Endothelial cell of umbilical vein (primary cell): ENCODE data around the gene ITGAE. TPM values are rescaled to one million over a fixed set of nuclear protein-coding genes. Genes with fewer than 3 reads are reported as not detected.

Experiments used
- BruUV-seq: library from RNA; stranded (reverse); fragments of 400-500 nt; replicated peaks from 2 replicates; lab custom pipeline; 2021; lab: Mats Ljungman, UMichigan
- CTCF ChIA-PET: fragments of 300-600, 350-600 bp; sonication (Branson Sonifier 250); formaldehyde crosslinking; loops from one replicate; lab custom pipeline; 2021; ENCODE audit warnings: antibody characterized with exemption, inconsistent platforms; lab: Charles Lee
- POLR2A ChIA-PET: fragments of 300-600, 350-600 bp; sonication (Branson Sonifier 250); formaldehyde crosslinking; loops from one replicate; lab custom pipeline; 2021; ENCODE audit warnings: antibody characterized with exemption, inconsistent platforms; lab: Charles Lee
- DNase-seq: peaks from one replicate; pipeline ENCODE4 v3.0.0-alpha.2; 2011; ENCODE audit warnings: low read depth, low spot score
- FAIRE-seq: peaks from 2 replicates; lab custom pipeline; 2011; peaks lifted over from hg19 to GRCh38; lab: Jason Lieb, UNC
- H2AFZ ChIP-seq: 2 replicates; pipeline ENCODE4 v1.6.0; 2012; ENCODE audit warnings: low read depth, low read length, control low read depth, inconsistent platforms
- H3K27ac ChIP-seq: 2 replicates; pipeline ENCODE4 v1.5.1; 2011; ENCODE audit warnings: low read depth, mild to moderate bottlenecking, control low read depth, low read length, moderate library complexity; ENCODE audit not compliant: insufficient read depth
- H3K27me3 ChIP-seq, 2 experiments: 2 replicates each; pipeline versions ENCODE4 v1.6.0 to v1.6.1; 2011; ENCODE audit warnings: low read length in 2 of 2, mixed read lengths in 1 of 2; ENCODE audit not compliant: control insufficient read depth in 2 of 2, insufficient read depth in 2 of 2
- H3K36me3 ChIP-seq, 2 experiments: 2 replicates in 1 of 2; 3 replicates in 1 of 2; pipeline ENCODE4 v1.5.1; 2011; ENCODE audit warnings: low read length in 2 of 2, mild to moderate bottlenecking in 1 of 2, moderate library complexity in 1 of 2; ENCODE audit not compliant: control insufficient read depth in 2 of 2, insufficient read depth in 2 of 2; ENCODE audit errors: extremely low read depth in 1 of 2
- H3K4me1 ChIP-seq: 3 replicates; pipeline ENCODE4 v1.5.1; 2011; ENCODE audit warnings: mild to moderate bottlenecking, low read length; ENCODE audit not compliant: control insufficient read depth, insufficient read depth; ENCODE audit errors: extremely low read depth
- H3K4me2 ChIP-seq: 2 replicates; pipeline ENCODE4 v1.6.1; 2011; ENCODE audit warnings: low read length, control low read depth, mixed read lengths; ENCODE audit not compliant: insufficient read depth
- H3K4me3 ChIP-seq, 3 experiments: fragments of 200-600 bp in 1 of 3; sonication (generic), shearing (Covaris generic) in 1 of 3; replicated peaks in 1 of 3; 2 replicates each; pipeline ENCODE4 v1.5.1; 2011 to 2016; ENCODE audit warnings: control low read depth in 3 of 3, low read length in 3 of 3, mild to moderate bottlenecking in 2 of 3, inconsistent platforms in 1 of 3, low read depth in 1 of 3, moderate library complexity in 1 of 3; ENCODE audit not compliant: insufficient read depth in 1 of 3
- H3K79me2 ChIP-seq: 2 replicates; pipeline ENCODE4 v1.6.0; 2012; ENCODE audit warnings: low read length, inconsistent platforms; ENCODE audit not compliant: control insufficient read depth, insufficient read depth
- H3K9ac ChIP-seq: replicated peaks from 2 replicates; pipeline ENCODE3; 2011; ENCODE audit warnings: low read length, control low read depth; ENCODE audit not compliant: insufficient read depth; ENCODE audit errors: extremely low read depth
- H3K9me1 ChIP-seq: replicated peaks from 3 replicates; pipeline ENCODE4 v1.6.0; 2011; ENCODE audit warnings: mild to moderate bottlenecking, low read length; ENCODE audit not compliant: control insufficient read depth, insufficient read depth; ENCODE audit errors: extremely low read depth
- H3K9me3 ChIP-seq: replicated peaks from 2 replicates; pipeline ENCODE4 v1.5.1; 2012; ENCODE audit warnings: low read length, inconsistent platforms; ENCODE audit not compliant: control insufficient read depth, insufficient read depth
- H4K20me1 ChIP-seq: replicated peaks from 2 replicates; pipeline ENCODE3; 2011; ENCODE audit warnings: mild to moderate bottlenecking, low read length; ENCODE audit not compliant: control insufficient read depth, insufficient read depth; ENCODE audit errors: extremely low read depth
- EZH2 ChIP-seq: IDR thresholded peaks from 2 replicates; pipeline ENCODE4 v1.6.1; 2012; ENCODE audit warnings: borderline replicate concordance, low read depth, mild to moderate bottlenecking, moderate library complexity, low read length, inconsistent platforms; ENCODE audit not compliant: severe bottlenecking
- FOS ChIP-seq: IDR thresholded peaks from 2 replicates; pipeline ENCODE4 v1.6.1; 2011; ENCODE audit warnings: mild to moderate bottlenecking, low read length, moderate library complexity, borderline replicate concordance; ENCODE audit not compliant: insufficient read depth
- GATA2 ChIP-seq: IDR thresholded peaks from 2 replicates; pipeline ENCODE4 v1.7.0; 2011; ENCODE audit warnings: low read depth, mild to moderate bottlenecking, moderate library complexity, mixed read lengths, low read length; ENCODE audit not compliant: insufficient read length, insufficient read depth
- JUN ChIP-seq: IDR thresholded peaks from 2 replicates; pipeline ENCODE4 v1.6.1; 2011; ENCODE audit warnings: borderline replicate concordance, low read depth; ENCODE audit not compliant: insufficient read length, insufficient read depth
- MYC ChIP-seq: IDR thresholded peaks from one replicate; pipeline ENCODE4 v1.6.1; 2011; ENCODE audit warnings: mild to moderate bottlenecking, low read depth, low read length
- POLR2A ChIP-seq: IDR thresholded peaks from 2 replicates; pipeline ENCODE4 v1.6.1; 2012; ENCODE audit warnings: low read depth, mild to moderate bottlenecking, control low read depth, low read length
- POLR2AphosphoS5 ChIP-seq: IDR thresholded peaks from 2 replicates; pipeline ENCODE4 v1.6.1; 2012; ENCODE audit warnings: low read depth, mild to moderate bottlenecking, control low read depth, low read length, moderate library complexity; ENCODE audit not compliant: insufficient read depth
- dilution Hi-C: fragments of 300-500 bp; cut with MboI; formaldehyde crosslinking; loops from one replicate; pipeline ENCODE4 v1.15.0; 2019; ENCODE audit warnings: low sequenced_read_pairs; ENCODE audit not compliant: extremely low pct_ligation_motif_present
- intact Hi-C: fragments of 100-400 bp; cut with micrococcal nuclease; formaldehyde crosslinking; loops from one replicate; pipeline ENCODE4 v1.10.0; 2022
- polyA plus RNA-seq, 4 experiments: library from polyadenylated mRNA; depleted of rRNA in 3 of 4; stranded (reverse) in 3 of 4; unstranded in 1 of 4; fragments of >200 nt; gene quantifications; 2 replicates each; pipeline versions ENCODE4 v1.2.1 to v1.2.3, GENCODE V29; 2011 to 2012; ENCODE audit warnings: missing spikeins in 1 of 4
- total RNA-seq: library from RNA; stranded (reverse); gene quantifications from 2 replicates; pipeline ENCODE4 v1.2.3, GENCODE V29; 2021
- TF ChIP-seq, protein P1 (sequence below): IDR thresholded peaks from 2 replicates; pipeline ENCODE4 v1.6.1; 2011; ENCODE audit not compliant: insufficient read depth, insufficient read length
- TF ChIP-seq, protein P2 (sequence below), 2 donors: IDR thresholded peaks; 1 replicate in 1 of 2; 2 replicates in 1 of 2; pipeline ENCODE4 v1.5.1; 2011; ENCODE audit warnings: low read length in 2 of 2, mild to moderate bottlenecking in 2 of 2, moderate library complexity in 2 of 2, control low read depth in 1 of 2, inconsistent platforms in 1 of 2, low read depth in 1 of 2; ENCODE audit not compliant: insufficient read depth in 1 of 2; ENCODE audit errors: extremely low read depth in 1 of 2

Gene ITGAE
- total and polyA plus RNA-seq, 2 donors (not counting 3 experiments of a cell fraction or from before 2014, with no cell fraction given): 29.6 to 71.6 TPM

DNA sequence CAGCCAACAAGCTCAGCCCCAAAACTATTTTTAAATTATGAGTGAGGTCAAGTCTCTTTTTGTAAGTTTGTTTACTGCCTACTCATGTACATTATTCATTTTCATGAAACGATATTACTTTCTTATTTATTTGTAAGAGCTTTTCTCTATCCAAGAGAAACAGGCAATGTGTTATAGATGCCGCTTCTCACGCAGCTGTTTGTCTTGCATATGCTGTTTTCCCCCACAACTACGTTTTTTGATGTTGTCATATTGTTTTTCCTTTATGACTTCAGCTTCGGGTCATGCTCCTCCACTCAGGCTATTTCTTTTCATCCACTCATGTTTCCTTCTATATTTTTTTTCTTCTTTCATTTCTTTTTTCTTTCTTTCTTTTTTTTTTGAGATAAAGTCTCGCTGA, 20.0 kb downstream of the ITGAE start:
- Histone ChIP-seq H3K9me3 (no peaks in the 10 kb centered on the region), H4K20me1 (no peaks in the 10 kb centered on the region), H3K9ac (no peak overlapping the region), H3K36me3 (no peaks in the 10 kb centered on the region), H3K9me1 (no peaks in the 10 kb centered on the region), H3K27me3 (no peaks in the 10 kb centered on the region), H3K79me2 (no peaks in the 10 kb centered on the region), H3K4me1 (no peaks in the 10 kb centered on the region), H3K4me2 (no peak overlapping the region), H2AFZ (no peak overlapping the region), H3K27ac (no peak overlapping the region), H3K4me3 (no peak overlapping the region)
- no peak for DNase-seq
- intact Hi-C loops (no loop called here), dilution Hi-C loops (no loop called here)
- no peak for TF ChIP-seq EZH2
- TF ChIP-seq GATA2: no peak
- BruUV-seq: no TSS peak
- FAIRE-seq: no peak
- ChIA-PET POLR2A (no interaction called here), CTCF (interaction anchor here (1.1 to 1.8 kb wide), 4 partner anchors 21 to 47 kb away, joined by 3 to 5 read pairs (median 3); no protein-coding TSS in a partner anchor)

DNA sequence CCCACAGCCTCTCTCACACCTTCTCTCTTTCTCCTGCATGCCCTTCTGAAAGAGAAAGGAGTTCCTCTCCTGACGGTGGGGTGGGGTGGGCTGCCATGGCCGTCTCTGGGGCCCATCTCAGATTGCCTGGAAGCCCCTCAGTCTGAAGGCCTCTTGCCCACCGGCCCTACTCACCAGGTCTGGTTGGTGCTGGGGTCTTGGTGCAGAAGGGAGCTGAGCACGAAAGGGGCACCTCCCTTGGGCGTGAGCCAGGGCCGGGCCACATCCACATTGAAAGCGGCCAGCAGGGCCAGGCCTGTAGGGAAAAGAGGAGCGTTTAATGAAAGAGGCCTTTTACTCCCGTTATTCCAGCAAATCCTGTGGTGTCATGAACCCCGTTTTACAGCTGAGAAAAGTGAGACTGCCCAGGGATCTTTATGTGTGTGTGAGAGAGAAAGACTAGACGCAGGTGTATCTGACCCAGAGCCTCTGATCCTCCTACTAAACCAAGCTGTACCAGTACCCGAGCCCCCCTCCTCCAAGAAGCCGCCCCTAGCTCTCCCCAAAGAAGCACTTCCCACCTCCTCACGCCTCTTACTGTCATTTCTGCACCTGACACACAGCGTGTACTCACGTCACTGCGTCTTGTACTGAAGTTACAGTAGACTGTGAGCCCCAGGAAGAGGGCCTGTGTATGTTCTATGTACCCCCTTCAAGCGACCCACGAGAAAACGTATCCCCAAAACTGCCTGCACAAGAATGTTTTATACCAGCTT, 23.4 kb downstream of the ITGAE start:
- Histone ChIP-seq H3K9ac (no peak overlapping the region), H3K4me3 (no peak overlapping the region), H3K4me1 (no peaks in the 10 kb centered on the region), H3K9me3 (no peaks in the 10 kb centered on the region), H3K79me2 (no peaks in the 10 kb centered on the region), H3K27ac (no peak overlapping the region), H3K4me2 (no peak overlapping the region), H3K36me3 (no peaks in the 10 kb centered on the region), H4K20me1 (no peaks in the 10 kb centered on the region), H3K9me1 (no peaks in the 10 kb centered on the region), H3K27me3 (no peaks in the 10 kb centered on the region), H2AFZ (no peak overlapping the region)
- ChIA-PET CTCF (no interaction called here), POLR2A (no interaction called here)
- DNase-seq (no peak), FAIRE-seq (no peak)
- dilution Hi-C loops (no loop called here), intact Hi-C loops (no loop called here)
- no TSS peak for BruUV-seq
- TF ChIP-seq GATA2: no peak
- TF ChIP-seq, protein P1, sequence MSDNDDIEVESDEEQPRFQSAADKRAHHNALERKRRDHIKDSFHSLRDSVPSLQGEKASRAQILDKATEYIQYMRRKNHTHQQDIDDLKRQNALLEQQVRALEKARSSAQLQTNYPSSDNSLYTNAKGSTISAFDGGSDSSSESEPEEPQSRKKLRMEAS: no peak
- TF ChIP-seq POLR2A: no peak
- TF ChIP-seq JUN: no peak
- no peak for TF ChIP-seq POLR2AphosphoS5
- no peak for TF ChIP-seq MYC
- TF ChIP-seq, protein P2, sequence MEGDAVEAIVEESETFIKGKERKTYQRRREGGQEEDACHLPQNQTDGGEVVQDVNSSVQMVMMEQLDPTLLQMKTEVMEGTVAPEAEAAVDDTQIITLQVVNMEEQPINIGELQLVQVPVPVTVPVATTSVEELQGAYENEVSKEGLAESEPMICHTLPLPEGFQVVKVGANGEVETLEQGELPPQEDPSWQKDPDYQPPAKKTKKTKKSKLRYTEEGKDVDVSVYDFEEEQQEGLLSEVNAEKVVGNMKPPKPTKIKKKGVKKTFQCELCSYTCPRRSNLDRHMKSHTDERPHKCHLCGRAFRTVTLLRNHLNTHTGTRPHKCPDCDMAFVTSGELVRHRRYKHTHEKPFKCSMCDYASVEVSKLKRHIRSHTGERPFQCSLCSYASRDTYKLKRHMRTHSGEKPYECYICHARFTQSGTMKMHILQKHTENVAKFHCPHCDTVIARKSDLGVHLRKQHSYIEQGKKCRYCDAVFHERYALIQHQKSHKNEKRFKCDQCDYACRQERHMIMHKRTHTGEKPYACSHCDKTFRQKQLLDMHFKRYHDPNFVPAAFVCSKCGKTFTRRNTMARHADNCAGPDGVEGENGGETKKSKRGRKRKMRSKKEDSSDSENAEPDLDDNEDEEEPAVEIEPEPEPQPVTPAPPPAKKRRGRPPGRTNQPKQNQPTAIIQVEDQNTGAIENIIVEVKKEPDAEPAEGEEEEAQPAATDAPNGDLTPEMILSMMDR (IDR thresholded peaks at IDR 0.05; ENCODE audit: extremely low read depth in 1 of 2, insufficient read depth in 1 of 2, low read depth in 1 of 2, low read length in 2 of 2): no peak
- TF ChIP-seq EZH2: no peak
- TF ChIP-seq FOS: no peak
